Occipital lobe (tissue), 3 donors: Measurements from ENCODE around the gene BTBD9. TPM values are rescaled to one million over a fixed set of nuclear protein-coding genes. Genes with fewer than 3 reads are reported as not detected.
"Not testable (repeated sequence)": the region's sequence is repeated elsewhere in the genome, so short reads cannot be mapped to it uniquely, and the experiment has no call there.

Experiments
- DNase-seq: peaks from one replicate; lab custom pipeline; 2025; lab: John Stamatoyannopoulos, UW
- small RNA-seq: library from RNA; depleted of rRNA; stranded (forward); fragments of <200 nt; gene quantifications from one replicate; pipeline ENCODE3, GENCODE V24; 2014
- total RNA-seq: library from RNA; depleted of rRNA; stranded (reverse); fragments of >200 nt; gene quantifications from one replicate; pipeline ENCODE4 v1.2.3, GENCODE V29; 2014

Gene BTBD9
- total RNA-seq, 1 donor from 2014 or later = 38.1 TPM

- DNase-seq = not testable (repeated sequence)
Observed at GRCh38 chr6:38124224-38124926, 515.4 kb downstream of the BTBD9 start.

DNA sequence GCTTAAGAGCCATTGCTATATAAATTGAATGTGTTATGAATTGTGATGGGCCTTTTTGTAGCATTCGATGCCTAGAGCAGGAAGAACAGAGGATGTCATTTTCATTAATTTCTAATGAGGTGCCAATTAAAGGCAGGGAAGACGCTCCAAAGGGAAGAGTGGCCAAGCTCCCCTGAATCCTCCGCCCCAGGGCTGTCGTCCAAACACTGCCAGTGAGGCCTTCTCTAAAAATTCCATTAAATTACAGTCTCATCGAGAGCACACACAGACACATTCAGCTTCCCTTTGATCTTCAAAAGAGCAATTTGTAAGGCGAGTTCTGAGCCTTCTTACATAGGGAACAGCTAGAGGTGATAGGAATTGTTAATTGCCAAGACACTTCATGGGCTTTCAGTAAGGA lies 520.2 kb downstream of the BTBD9 start:
- no peak for DNase-seq

DNA sequence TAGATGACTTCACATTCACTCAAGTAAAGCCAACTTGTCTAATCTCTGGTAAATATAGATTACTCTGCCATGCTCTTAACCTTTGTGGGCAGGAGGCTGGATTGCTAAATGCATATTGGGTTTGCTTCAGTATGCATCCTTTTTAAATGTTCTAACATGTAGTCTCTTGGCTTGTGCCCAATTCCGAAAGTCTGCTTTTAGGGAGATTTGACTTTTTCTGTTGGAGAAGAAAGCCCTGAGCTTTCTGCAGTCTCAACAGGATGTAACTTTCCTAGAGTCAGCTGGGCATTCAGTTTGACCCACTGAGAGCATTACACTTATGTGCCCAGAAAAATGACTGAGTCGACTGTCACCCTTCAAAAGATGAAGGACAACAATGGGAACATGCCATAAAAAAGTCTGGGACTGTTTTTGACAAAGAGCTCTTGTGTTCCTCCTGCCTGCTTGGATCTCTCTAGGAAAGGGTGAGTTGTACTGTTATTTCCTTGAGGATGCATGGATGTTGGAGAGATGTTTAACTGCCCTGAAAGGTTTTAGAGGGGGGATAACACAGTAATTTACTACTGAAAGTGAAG lies 520.9 kb downstream of the BTBD9 start:
- DNase-seq = no peak

Small RNA genes lying within 50 kb of the gene (small RNA-seq; reads per million reads assigned to genes)
- gene RF00019 = not detected
- gene RF00279 = not detected

Other genes with a start within 250 kb of the BTBD9 start
- 75.2 TPM for gene GLO1, start 63.2 kb upstream of the BTBD9 start, total RNA-seq
- under 0.01 TPM for gene DNAH8, start 75.4 kb upstream of the BTBD9 start, total RNA-seq